NCI-H2171 treated with DMSO at 0.1 percent for 48 hours (cell line): ENCODE data around the gene KRT27.
A peak's percentile ranks its signal among the peaks of the same experiment; 100 is the strongest.

Experiments used
- DNase-seq: peaks from one replicate; lab custom pipeline; 2025; lab: John Stamatoyannopoulos, UW

Gene KRT27

GRCh38 chr17:40809721-40810421 is 27.5 kb upstream of the KRT27 start:
- no peak for DNase-seq

- DNase-seq, result no peak
Observed at GRCh38 chr17:40806131-40806530, 23.8 kb upstream of the KRT27 start.

GRCh38 chr17:40803617-40804082 is 21.3 kb upstream of the KRT27 start:
- peak; percentile 77 for DNase-seq

GRCh38 chr17:40801157-40801556 is 18.8 kb upstream of the KRT27 start:
- no peak for DNase-seq

GRCh38 chr17:40800381-40800780 is 18.0 kb upstream of the KRT27 start:
- no peak for DNase-seq

GRCh38 chr17:40799859-40800258 is 17.5 kb upstream of the KRT27 start, which contains the start of gene KRT28:
KRT28 (minus strand) TSS chr17:40799959; CDS start chr17:40799893, 66 bp downstream.
- no peak for DNase-seq

- no peak for DNase-seq
Observed at GRCh38 chr17:40796846-40797245, 14.5 kb upstream of the KRT27 start.

GRCh38 chr17:40795019-40795667 is 12.8 kb upstream of the KRT27 start:
- DNase-seq, result no peak

GRCh38 chr17:40794466-40794865 is 12.1 kb upstream of the KRT27 start:
- DNase-seq, result no peak

GRCh38 chr17:40793832-40794231 is 11.5 kb upstream of the KRT27 start:
- no peak for DNase-seq

- no peak for DNase-seq
Observed at GRCh38 chr17:40791787-40792436, 9.6 kb upstream of the KRT27 start.

GRCh38 chr17:40791111-40791510 is 8.8 kb upstream of the KRT27 start:
- DNase-seq, result no peak

- no peak for DNase-seq
Observed at GRCh38 chr17:40779181-40779909, 3.0 kb downstream of the KRT27 start.

- DNase-seq, result no peak
Observed at GRCh38 chr17:40778461-40778860, 3.9 kb downstream of the KRT27 start.

GRCh38 chr17:40777971-40778370 is 4.4 kb downstream of the KRT27 start:
- no peak for DNase-seq

GRCh38 chr17:40777459-40777858 is 4.9 kb downstream of the KRT27 start:
- no peak for DNase-seq

- DNase-seq, result no peak
Observed at GRCh38 chr17:40775945-40776344, 6.4 kb downstream of the KRT27 start.

GRCh38 chr17:40772101-40772500 is 10.2 kb downstream of the KRT27 start, which contains the start of gene KRT26:
KRT26 (minus strand) TSS chr17:40772201; CDS start chr17:40772113, 88 bp downstream.
- no peak for DNase-seq

- DNase-seq, result no peak
Observed at GRCh38 chr17:40765657-40766056, 16.7 kb downstream of the KRT27 start.

GRCh38 chr17:40763752-40764151 is 18.6 kb downstream of the KRT27 start:
- DNase-seq, result no peak

GRCh38 chr17:40760105-40761016 is 22.0 kb downstream of the KRT27 start:
- no peak for DNase-seq
